Epithelial cell of prostate (primary cell): ENCODE results near the gene IL13.

Experiments used
- DNase-seq: peaks from one replicate; pipeline ENCODE4 v3.0.0-alpha.2; 2011; ENCODE audit warnings: low read depth, low spot score
- H3K27ac ChIP-seq: fragments of 450-650 bp; 2 replicates; pipeline ENCODE4 v1.5.1; 2017; ENCODE audit warnings: mild to moderate bottlenecking

Gene IL13

DNA sequence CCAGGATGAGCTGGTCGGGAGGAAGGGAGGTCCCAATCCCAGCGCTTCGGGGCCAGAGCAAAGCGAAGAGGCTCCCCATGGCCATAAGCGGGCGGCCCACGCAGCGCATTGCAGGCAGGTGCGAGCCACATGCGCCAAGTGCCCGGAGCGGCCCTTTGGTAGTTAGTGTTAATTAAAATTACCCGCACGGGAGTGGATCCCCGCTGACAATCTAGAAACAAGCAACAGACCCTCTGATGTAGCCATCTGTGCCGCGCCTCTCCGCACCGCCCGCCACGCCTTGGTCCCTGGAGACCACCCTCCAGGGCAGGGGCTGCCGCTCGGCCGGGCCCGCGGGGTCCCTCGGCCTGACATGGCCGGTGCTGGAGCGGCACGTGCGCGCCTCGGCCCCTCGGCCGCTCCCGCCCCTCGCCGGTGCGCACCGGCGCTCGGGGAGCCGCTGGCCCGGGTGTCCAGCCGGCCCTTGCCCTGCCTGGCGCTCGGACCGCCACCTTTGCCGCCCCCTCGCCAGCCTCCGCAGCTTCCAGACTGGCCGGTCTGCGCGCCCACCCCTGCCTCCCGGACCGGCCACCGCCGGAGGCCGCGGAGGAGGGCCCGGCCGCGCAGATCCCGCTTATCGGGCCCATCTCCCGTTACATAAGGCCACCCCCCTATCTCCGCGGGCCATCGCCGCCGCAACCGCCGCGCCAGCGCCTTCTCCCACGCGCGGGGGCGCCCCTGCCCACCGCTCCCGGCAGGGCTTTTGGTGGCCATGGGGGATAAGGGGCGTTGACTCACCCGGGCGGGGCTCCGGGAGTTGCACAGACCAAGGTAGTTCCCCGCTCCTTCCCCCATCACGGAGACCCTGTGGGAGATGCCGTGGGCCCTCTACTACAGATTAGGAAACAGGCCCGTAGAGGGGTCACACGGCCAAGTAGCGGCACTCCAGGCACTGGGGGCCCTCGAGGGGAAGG, 1.9 kb upstream of the IL13 start:
- DNase-seq, result no peak
- H3K27ac ChIP-seq, result no peak overlapping the region

DNA sequence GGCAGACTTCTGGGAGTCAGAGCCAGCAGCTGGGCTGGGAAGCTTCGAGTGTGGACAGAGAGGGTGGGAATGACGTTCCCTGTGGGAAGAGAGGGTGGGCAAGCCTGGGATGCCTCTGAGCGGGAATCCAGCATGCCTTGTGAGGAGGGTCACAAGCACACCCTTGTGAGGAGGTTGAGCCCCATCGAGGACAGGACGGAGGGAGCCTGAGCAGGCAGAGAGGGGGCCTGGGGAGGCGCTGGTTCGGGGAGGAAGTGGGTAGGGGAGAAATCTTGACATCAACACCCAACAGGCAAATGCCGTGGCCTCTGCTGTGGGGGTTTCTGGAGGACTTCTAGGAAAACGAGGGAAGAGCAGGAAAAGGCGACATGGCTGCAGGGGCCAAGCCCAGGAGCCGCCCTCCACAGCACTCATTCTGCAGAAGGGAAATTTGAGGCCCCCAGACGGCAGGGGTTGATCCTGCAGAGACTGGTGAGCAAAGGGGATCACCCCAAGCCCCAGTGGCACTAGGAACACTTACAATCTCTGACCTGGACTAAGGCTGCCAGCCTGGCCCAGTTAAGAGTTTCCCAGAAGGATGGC, 1.1 kb upstream of the IL13 start:
- no peak for DNase-seq
- H3K27ac ChIP-seq, result no peak overlapping the region

DNA sequence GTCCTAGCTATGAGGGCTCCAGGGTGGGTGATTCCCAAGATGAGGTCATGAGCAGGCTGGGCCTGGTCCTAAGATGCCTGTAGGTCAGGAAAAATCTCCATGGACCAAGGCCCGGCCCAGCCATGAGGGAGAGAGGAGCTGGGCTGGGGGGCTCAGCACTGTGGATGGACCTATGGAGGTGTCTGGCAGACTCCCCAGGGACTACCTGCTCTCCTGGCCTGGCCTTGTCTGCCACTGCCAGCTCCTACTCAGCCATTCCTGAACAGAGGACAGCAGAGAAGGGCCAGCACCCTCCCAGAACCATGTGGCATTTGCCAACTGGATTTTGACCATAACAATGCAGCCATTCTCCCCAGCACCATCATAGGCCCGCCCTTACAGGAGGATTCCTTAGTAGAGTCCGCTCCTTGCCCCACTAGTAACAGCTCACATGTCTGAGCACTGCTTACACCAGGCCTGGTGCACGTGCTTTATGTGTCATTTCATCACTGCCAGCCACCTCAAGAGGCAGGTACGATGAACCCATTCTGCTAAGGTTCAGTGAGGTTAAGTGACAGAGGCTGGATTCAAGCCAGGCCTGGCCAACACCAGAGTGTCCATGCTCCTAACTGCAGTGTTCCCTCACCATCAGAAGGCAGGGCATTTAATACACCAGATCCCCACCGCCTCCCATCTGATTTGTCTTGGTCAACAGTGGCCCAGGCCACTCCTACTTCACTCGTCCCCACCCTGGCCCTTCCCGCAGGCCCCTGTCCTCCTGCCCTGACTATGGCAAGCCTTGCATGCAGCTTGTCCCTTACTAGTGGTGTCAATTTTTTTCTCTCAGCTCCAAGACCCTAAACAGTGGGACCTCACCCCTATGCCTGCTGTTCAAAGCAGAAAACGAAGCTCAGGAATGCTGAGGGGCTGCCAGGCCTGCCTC, 669 bp downstream of the IL13 start:
- no peak overlapping the region for H3K27ac ChIP-seq
- no peak for DNase-seq

DNA sequence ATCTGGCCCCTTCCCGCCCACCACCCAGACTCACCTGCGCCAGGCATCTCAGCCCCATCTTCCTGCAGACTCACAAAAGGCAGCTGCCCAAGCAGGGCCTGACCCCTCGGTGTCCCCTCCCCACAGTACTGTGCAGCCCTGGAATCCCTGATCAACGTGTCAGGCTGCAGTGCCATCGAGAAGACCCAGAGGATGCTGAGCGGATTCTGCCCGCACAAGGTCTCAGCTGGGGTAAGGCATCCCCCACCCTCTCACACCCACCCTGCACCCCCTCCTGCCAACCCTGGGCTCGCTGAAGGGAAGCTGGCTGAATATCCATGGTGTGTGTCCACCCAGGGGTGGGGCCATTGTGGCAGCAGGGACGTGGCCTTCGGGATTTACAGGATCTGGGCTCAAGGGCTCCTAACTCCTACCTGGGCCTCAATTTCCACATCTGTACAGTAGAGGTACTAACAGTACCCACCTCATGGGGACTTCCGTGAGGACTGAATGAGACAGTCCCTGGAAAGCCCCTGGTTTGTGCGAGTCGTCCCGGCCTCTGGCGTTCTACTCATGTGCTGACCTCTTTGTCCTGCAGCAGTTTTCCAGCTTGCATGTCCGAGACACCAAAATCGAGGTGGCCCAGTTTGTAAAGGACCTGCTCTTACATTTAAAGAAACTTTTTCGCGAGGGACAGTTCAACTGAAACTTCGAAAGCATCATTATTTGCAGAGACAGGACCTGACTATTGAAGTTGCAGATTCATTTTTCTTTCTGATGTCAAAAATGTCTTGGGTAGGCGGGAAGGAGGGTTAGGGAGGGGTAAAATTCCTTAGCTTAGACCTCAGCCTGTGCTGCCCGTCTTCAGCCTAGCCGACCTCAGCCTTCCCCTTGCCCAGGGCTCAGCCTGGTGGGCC, 1.9 kb downstream of the IL13 start:
- DNase-seq, result no peak

DNA sequence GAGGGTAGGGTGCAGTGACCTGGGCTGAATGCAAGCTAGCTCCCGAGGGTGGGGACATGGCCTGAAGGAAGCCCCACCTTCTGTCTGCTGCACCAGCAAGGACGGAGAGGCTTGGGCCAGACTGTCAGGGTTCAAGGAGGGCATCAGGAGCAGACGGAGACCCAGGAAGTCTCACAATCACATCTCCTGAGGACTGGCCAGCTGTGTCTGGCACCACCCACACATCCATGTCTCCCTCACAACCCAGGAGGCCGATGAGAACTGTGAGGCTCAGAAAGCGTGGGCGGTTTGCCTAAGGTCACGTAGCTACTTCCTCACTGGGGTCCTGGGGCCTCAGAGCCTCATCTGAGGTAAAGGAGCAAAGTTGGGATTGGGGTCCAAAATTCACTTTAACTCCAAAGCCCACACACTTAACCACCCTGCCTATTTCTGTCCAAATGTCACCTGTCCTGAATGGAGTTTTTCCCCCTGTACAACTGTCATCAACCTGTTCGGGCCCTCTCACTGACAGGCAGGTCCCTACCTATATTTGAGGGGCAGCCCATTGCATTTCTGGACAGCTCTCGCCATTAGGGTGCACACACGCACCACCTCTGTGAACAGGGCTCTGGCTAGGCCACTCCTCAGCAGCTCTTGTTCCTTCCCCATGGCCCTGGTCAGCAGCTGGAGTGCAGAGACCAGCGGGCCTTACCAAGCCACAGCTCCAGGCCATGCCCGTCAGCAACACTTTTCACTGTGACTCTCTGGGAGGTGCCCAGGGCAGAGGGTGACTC, 3.4 kb downstream of the IL13 start:
- no peak overlapping the region for H3K27ac ChIP-seq

More for the DNA sequence above, 1.9 kb downstream of the IL13 start:
- no peak overlapping the region for H3K27ac ChIP-seq

DNA sequence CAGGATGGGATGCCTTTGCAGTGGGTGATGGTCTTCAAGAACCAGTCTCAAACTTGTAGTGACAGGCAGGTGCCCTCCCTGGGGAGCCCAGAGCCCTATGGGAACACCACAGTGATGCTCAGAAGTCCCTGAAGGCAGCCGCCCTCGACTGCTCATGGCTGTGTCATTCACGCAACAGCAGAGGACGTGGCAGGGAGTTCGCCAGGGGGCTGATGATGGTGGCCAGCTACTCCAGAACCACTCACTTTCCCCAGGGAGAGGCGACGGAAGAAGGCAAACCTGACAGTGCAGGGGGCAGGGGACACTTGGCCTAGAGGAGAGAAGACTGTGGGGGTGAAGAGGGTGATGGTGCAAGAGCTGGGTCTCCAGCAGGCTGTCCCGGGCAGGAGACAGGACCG, 4.0 kb downstream of the IL13 start:
- no peak overlapping the region for H3K27ac ChIP-seq
- DNase-seq, result no peak

More for the DNA sequence above, 3.4 kb downstream of the IL13 start:
- DNase-seq, result no peak

DNA sequence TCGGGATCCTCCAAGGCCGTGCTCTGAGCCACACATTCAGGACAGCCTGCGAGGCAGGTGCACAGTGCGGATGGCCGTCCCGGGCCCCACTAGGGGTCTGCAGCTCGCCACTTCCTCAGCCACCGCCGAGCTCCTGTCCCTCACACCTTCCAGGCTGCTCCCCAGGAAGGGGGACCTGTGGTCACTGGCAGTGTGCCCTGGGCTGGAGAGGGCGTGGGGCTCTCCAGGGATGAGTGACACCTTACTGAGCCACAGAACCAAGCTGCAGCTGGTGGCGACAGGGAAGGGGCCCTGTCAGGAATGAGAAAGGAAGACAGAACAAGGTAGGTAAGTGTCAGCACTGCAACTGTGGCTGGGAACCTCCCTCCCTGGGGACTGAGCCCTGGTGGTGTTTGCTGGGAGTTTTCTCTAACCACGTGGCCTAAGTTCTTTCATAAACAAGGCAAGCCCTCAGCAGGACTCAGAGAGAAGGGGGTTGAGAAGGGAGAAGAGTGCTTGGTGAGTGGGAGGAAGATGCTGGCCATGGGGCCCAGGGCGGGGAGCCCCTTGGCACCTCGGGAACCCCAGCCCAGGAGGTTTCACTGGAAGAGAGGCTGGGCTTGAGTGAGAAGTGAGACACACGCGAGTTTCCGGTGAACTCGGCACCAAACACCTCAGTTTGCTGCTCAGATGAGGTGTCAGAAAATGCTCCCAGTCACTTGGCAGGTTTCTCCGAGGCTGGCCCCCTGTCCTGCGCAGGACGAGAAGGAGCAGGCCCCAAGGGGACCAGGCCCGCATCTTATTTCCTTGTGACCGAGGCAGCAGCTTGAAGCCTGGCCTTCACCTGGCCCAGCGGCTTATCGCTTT, 5.2 kb downstream of the IL13 start:
- no peak overlapping the region for H3K27ac ChIP-seq
- no peak for DNase-seq

DNA sequence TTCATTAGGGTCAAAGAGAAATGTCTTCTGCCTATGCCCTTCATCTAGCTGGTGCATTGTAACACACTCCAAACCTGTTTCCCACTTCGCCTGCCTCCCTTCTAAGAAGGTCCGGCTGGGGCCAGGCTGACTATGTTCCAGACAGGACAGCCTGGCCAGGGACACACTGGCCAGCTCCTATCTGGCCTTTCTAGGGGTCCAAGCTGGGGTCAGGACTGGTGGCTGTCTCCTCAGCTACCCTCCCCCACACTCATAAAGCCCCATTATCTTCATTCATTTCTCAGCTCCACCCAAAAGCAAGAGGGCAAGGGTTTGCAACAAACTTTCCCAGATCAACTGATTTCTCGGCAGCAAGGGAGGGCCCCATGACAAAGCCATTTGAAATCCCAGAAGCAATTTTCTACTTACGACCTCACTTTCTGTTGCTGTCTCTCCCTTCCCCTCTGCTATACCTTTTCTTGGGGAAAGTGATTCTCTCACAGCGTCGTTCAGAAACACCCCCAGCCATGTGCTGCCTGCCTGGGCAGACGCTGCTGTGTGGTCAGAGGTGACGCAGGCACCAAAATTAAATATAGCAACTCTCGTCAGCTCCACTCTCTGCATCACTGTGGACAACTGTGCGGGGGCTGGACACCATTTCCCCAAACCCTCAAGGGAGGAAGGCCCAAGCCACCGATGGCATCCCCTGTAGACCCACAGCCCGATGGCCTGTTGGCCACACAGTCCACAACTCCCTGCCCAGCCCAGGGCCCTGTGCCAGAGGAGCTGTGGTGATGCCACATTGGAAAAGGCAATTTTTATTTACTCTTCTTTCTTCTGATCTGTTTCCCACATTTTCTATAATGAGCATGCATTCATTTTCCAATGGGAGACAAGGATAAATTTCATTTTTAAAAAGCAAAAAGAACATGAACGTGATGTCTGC, 6.1 kb downstream of the IL13 start:
- H3K27ac ChIP-seq, result no peak overlapping the region
- DNase-seq, result no peak

DNA sequence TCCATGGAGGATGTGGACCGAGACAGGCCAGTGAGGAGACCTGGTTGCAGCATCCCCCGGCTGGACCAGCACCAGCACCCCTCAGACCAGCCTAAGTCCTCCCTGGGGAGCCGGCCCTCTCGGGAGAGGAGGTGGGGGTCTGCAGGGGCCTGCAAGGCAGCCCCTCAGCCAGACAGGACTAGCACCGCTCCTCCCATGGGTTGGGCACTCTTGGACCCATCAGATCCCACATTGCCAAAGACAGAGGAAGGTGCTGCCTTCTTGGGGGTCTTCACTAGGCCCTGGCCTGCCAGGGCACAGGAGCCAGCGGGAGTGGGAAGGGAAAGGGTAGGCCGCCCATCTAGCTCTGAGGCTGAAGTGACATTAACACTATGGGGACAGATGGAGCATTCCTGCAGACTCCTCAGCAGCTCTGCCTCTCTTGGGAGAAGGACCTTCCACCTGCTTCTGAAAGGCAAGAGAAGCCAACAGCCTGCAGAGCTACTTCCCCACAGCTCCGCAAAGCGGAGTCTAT, 6.8 kb downstream of the IL13 start:
- H3K27ac ChIP-seq, result no peak overlapping the region
- DNase-seq, result no peak

DNA sequence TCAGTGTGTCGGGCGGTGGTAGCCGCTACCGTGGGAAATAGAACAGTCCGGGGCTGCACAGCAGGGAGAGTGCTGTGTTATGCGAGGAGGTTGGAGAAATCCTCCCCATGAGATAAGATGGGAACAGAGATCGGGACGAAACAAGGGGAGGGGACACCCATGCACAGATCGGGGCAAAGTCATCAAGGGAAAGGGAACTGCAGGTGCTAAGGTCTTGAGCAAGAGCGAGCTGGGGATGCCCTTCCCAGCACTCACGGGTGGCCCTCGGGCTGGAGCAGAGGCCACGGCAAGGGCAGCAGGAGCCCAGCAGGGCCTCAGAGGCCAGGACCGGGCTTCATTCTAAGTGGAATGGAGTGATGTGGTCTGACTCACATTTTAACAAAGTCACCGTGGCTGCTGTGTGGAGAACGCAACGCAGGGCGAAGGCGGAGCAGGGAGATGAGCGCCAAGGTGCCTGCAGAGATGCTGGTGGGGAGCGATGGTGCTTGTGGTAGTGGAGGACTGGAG, 7.7 kb downstream of the IL13 start:
- no peak overlapping the region for H3K27ac ChIP-seq
- no peak for DNase-seq

DNA sequence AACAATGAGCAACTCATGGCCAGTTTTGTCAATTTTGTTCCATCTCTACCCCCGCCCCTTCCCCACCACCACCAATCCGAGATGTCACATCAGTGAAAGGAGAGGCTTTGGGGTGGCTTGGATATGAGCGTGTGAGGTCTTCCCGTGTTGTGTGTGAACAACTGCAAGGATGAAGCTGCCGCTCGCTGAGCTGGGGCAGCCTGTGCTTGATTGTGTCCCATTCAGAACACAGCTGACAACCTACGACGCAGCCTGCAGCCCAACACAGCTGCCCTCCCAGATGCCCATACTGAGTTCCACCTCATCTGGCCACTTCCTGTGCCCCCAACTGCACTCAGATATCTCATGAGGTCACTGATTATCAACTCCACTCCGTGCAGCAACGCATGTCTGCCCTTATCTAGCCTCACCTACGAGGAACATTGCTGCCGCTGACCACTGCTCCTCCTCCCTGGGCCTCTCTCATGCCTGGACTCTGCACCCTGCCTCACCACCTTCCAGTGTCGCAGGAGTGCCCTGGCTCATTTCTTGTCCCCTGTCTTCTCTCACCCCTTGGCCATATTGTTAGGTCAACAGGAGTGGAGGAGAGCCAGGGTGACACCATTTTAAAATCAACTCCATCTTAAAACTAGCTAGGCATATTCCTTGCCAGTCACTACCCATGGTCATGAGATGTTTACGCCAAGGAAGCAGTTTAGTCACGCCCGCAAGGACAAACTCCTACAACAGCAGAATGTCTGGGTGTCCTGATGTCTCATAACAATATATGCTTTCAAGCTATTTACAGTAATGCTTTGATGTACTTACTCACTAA, 8.5 kb downstream of the IL13 start:
- no peak for DNase-seq
- no peak overlapping the region for H3K27ac ChIP-seq

DNA sequence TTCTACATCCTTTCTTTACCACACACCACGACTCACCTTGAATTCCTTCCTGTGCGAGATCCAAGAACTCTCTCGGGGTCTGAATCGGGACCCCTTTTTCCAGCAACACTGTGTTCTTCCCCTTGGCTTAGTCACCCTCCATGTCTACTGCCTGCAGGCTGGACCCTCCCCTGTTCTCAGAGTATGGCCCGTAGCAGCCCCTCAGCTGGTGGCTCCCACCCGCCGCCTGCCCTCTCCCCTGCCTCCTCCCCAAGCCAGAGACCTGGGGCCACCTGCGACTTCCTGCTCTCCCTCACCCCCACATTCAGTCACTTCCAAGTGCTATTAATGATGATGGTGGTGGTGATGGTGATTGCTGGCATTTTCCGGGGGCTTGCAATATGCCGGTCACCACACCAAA, 9.3 kb downstream of the IL13 start:
- no peak overlapping the region for H3K27ac ChIP-seq
- DNase-seq, result no peak

DNA sequence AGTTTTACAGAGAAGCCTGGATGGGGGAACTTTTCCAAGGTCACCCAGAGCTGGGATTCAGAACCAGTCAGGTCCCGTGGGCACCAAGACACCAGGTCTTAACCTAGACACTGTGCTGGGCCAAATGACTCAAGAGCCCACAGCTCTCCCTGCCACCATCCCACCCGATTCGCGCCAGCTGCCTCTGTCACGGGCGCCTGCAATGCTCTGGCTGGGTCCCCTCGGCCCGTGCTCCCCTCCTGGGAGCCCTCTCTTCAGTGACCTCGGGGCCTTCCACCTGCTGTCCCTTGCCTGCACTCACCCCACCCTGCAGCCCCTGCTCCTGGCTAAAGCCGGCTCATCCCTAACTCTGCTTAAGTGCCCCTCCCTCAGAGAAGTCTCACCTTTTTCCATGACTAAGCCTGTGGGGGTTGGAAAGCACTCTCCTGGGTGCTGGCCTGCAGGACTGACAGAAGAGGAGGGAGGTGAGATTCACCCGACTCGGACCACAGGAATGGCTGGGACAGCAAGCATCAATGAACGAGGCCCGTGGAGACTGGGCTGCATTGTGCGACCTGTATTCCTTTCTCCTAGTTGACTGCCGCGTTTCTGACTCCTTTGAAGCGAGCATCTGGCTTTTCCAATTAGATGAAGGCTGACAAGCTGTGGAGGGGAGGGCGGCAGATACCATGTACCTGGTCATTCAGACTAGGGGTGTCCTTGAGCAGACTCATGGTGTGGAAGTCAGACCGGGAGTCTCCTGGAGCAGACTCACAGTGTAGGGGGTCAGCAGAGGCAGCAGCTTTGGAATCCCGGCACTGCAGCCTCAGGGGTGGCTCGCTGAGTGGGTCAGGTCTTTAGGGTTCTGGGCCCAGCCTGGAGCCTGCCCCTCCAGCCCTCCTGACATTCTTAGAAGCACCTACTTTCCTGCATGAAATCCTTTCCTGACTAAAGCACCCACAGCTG, 10.1 kb downstream of the IL13 start:
- no peak for DNase-seq
- no peak overlapping the region for H3K27ac ChIP-seq

DNA sequence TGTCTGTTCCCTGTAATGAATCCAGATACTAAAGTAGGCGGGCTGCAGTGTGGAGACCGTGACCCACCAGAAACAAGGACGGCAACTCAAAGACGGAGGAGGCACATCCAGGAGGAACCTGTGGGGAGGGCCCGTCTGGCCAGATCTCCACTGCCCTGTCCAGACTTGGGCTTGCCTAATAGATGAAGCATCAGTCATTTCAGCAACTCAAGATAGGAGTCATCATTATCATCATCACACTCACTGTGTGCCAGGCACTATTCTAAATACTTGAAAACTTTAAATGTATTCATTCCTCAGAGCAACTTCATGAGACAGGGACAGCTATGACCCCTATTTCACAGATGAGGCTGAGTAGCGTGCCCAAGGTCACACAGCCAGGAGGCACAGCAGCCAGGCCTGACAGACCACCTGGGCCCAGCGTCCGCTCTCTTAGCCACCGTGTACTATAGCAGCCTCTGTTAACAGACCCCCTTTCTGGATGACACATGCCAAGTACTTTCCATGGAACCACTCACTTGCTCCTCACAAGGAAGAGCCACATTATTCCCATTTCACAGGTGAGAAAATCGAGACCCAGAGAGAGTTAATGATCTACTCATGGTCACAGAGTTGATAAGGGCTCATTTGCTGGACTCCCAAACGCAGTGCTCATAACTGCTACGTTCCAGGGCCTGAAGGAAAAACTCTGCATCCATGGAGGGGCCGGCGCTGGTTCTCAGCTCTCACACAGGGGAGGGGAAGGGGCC, 10.9 kb downstream of the IL13 start:
- H3K27ac ChIP-seq, result no peak overlapping the region
- no peak for DNase-seq
